Activated CD4-positive, alpha-beta memory T cell treated with anti-CD3 and anti-CD28 coated beads, Interleukin-2, amount 10 ng/mL, durations not matched to agents 7 days and 5 days (primary cell): ENCODE data around the gene ZNF692. TPM values are rescaled to one million over a fixed set of nuclear protein-coding genes. Genes with fewer than 3 reads are reported as not detected.
"Not testable (repeated sequence)": the region's sequence is repeated elsewhere in the genome, so short reads cannot be mapped to it uniquely, and the experiment has no call there.

Experiments
- CTCF ChIA-PET: fragments of 350-600 bp; sonication (Branson Sonifier 250); formaldehyde crosslinking; loops from one replicate; lab custom pipeline; 2021; ENCODE audit warnings: antibody characterized with exemption, inconsistent platforms; lab: Charles Lee
- POLR2A ChIA-PET: fragments of 350-600 bp; sonication (Branson Sonifier 250); formaldehyde crosslinking; loops from one replicate; lab custom pipeline; 2021; ENCODE audit warnings: antibody characterized with exemption; lab: Charles Lee
- DNase-seq: peaks from one replicate; pipeline ENCODE4 v3.0.0-alpha.2; 2020
- H3K27ac Mint-ChIP-seq: one replicate; pipeline ENCODE4 v1.8.0; 2021; ENCODE audit warnings: mild to moderate bottlenecking, mixed read lengths
- H3K27me3 Mint-ChIP-seq: one replicate; pipeline ENCODE4 v1.8.0; 2021; ENCODE audit warnings: mixed read lengths
- H3K36me3 Mint-ChIP-seq: one replicate; pipeline ENCODE4 v1.8.0; 2021; ENCODE audit warnings: low read depth, mixed read lengths
- H3K4me1 Mint-ChIP-seq: one replicate; pipeline ENCODE4 v1.8.0; 2021; ENCODE audit warnings: mixed read lengths
- H3K4me3 Mint-ChIP-seq: one replicate; pipeline ENCODE4 v1.8.0; 2021; ENCODE audit warnings: mild to moderate bottlenecking, mixed read lengths
- H3K9me3 Mint-ChIP-seq: one replicate; pipeline ENCODE4 v1.8.0; 2021; ENCODE audit warnings: mixed read lengths
- total RNA-seq, 2 experiments: library from RNA; stranded (reverse); gene quantifications; one replicate each; pipeline ENCODE4 v1.2.3, GENCODE V29; 2021

ZNF692 gene
- total RNA-seq, 2 experiments from 2014 or later: 45.9 to 49.8 TPM

DNA sequence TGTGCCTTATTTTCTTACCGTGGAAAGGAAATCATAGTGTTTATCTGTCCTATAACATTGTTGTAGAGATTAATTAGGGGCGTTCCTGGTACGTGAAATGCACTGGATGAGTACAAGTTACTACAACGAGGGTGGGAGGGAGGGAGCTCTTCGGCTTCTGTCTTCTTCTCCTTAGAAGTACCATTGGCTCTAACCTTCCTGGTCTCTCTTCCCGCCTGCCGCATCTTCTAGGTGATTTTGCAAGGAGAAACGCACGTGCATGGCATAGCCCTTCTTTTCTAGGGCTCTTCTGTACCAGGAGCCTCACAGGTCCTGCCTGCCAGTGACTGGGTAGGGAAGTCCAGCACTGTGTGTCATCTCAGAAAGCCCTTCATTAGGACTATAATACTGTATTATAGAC, 50.0 kb downstream of the ZNF692 start:
- peaks cover 23% of the 10 kb centered on the region for H3K36me3 Mint-ChIP-seq
- no peak overlapping the region for H3K4me3 Mint-ChIP-seq
- no peaks in the 10 kb centered on the region for H3K27me3 Mint-ChIP-seq
- ChIA-PET CTCF (no interaction called here), POLR2A (no interaction called here)
- no peaks in the 10 kb centered on the region for H3K9me3 Mint-ChIP-seq
- no peaks in the 10 kb centered on the region for H3K4me1 Mint-ChIP-seq
- no peak overlapping the region for H3K27ac Mint-ChIP-seq
- DNase-seq: no peak

- DNase-seq: peak; percentile 60
- Mint-ChIP-seq H3K4me1 (no peaks in the 10 kb centered on the region), H3K27me3 (no peaks in the 10 kb centered on the region), H3K9me3 (no peaks in the 10 kb centered on the region), H3K36me3 (peaks cover 9% of the 10 kb centered on the region), H3K4me3 (no peak overlapping the region), H3K27ac (no peak overlapping the region)
- ChIA-PET POLR2A (interaction anchor here (1.0 kb wide), 1 partner anchor 18 kb away, joined by 4 read pairs; the partner anchor contains the start of gene SH3BP5L), CTCF (interaction anchor here (1.0 to 2.9 kb wide), 5 partner anchors 12 to 397 kb away, joined by 3 to 16 read pairs (median 4); no protein-coding TSS in a partner anchor)
Measured at GRCh38 chr1:248807067-248807737, 51.7 kb downstream of the ZNF692 start.

DNA sequence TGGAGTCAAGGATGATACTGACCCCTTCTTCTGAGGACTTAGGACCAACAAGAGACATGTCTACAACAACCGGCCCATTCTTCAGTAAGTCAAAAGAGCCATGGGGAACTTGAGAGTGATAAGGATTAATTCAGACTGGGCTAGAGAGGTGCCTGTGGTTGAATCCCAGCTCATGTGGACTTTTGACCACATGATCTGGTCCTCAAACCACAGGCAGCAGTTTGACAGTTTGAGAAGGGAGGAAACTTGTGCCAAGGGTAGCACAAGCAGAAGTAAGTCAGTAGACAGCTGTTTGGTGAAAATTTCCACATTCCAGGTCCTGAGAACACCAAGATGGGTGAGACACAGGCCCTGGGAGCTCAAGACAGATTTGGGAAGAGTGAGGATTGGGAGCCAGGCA, 53.0 kb downstream of the ZNF692 start:
- CTCF ChIA-PET: interaction anchor here (0.7 to 2.9 kb wide), 7 partner anchors 11 to 401 kb away, joined by 3 to 16 read pairs (median 4); partner anchors contain the start of gene SH3BP5L

DNA sequence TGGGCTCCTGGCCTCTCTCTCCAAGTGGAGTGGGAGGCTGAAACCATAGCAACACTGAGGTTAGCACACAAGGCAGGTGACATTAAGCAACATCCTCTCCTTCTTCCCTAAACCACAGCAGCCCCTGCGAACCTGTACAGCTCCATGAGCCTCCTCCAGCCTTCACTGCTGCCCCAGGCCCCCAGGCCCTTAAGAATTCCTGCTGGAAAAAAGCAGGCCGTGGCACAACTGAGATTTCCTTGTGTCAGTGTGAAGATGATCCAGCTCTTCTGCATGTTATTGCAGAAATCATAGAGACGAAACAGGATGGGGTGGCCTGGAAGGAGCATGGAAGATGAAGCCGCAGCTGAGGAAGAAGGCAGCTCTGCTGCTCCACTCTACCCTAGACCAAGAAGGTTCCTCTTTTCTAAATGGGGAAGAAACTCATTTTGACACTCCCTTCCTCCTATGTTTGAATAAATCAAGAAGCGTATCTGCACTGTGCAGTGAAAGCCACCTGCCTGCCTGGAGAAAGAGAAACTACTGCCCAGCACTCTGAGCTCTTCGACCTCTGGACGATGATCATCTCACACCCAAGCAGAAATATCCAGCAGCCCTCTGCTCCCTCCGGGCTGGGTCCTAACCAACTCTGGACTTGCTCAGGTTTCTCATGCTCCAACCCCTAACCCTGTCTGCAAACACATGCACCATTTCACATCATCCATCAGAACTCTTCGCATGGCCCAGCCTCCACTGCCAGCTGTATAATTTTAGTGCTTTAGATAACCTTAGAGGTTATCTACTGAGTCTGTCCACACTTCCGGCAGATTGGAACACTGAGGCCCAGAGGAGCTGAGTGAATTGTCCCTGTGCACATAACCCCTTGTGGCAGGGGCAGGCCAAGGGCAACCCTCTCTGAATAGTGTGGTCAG, 53.9 kb downstream of the ZNF692 start:
- Mint-ChIP-seq H3K4me3 (no peak overlapping the region), H3K9me3 (no peaks in the 10 kb centered on the region), H3K27ac (no peak overlapping the region), H3K36me3 (no peaks in the 10 kb centered on the region), H3K27me3 (peaks cover 6% of the 10 kb centered on the region), H3K4me1 (no peaks in the 10 kb centered on the region)
- no peak for DNase-seq
- ChIA-PET POLR2A (interaction anchor here (1.0 to 1.5 kb wide), 2 partner anchors 9 to 21 kb away, joined by 3 to 8 read pairs; partner anchors contain the start of gene SH3BP5L), CTCF (interaction anchor here (0.7 to 2.9 kb wide), 7 partner anchors 10 to 401 kb away, joined by 3 to 16 read pairs (median 4); no protein-coding TSS in a partner anchor)

More for the DNA sequence above, 53.0 kb downstream of the ZNF692 start:
- H3K9me3 Mint-ChIP-seq: no peaks in the 10 kb centered on the region
- no peak overlapping the region for H3K27ac Mint-ChIP-seq
- H3K27me3 Mint-ChIP-seq: peaks cover 3% of the 10 kb centered on the region
- POLR2A ChIA-PET: interaction anchor here (1.0 to 1.5 kb wide), 2 partner anchors 9 to 20 kb away, joined by 3 to 8 read pairs; partner anchors contain the start of gene SH3BP5L
- peaks cover under 1% of the 10 kb centered on the region for H3K36me3 Mint-ChIP-seq
- no peaks in the 10 kb centered on the region for H3K4me1 Mint-ChIP-seq
- DNase-seq: no peak
- H3K4me3 Mint-ChIP-seq: no peak overlapping the region

- H3K9me3 Mint-ChIP-seq, POLR2A ChIA-PET, H3K27ac Mint-ChIP-seq, CTCF ChIA-PET, H3K4me1 Mint-ChIP-seq, H3K36me3 Mint-ChIP-seq, DNase-seq, H3K4me3 Mint-ChIP-seq: not testable (repeated sequence)
- H3K27me3 Mint-ChIP-seq: peaks cover 10% of the 10 kb centered on the region
Measured at GRCh38 chr1:248803501-248803900, 55.4 kb downstream of the ZNF692 start.

- H3K36me3 Mint-ChIP-seq: no peaks in the 10 kb centered on the region
- no peaks in the 10 kb centered on the region for H3K4me1 Mint-ChIP-seq
- no peaks in the 10 kb centered on the region for H3K9me3 Mint-ChIP-seq
- H3K27ac Mint-ChIP-seq: no peak overlapping the region
- peaks cover 18% of the 10 kb centered on the region for H3K27me3 Mint-ChIP-seq
- no peak for DNase-seq
- ChIA-PET POLR2A (no interaction called here), CTCF (no interaction called here)
- no peak overlapping the region for H3K4me3 Mint-ChIP-seq
Measured at GRCh38 chr1:248802454-248802853, 56.4 kb downstream of the ZNF692 start.

DNA sequence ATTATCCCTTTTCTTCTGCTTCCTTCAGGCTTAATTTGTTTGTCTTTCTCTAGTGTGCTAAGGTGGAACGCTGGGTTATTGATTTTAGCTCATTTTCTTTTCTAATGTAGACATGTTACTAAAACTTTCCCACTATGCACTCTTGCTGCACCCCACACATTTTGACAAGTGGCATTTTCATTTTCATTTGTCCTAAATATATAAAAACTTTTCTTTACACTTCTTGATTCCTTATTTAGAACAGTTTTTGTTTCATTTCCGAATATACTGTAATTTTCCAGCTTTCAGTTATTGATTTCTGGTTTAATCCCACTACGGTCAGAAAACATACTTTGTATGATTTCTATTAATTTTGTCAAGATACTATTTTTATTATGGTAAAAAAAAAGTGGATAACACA, 58.4 kb downstream of the ZNF692 start:
- no peak overlapping the region for H3K27ac Mint-ChIP-seq
- H3K4me1 Mint-ChIP-seq: no peaks in the 10 kb centered on the region
- no peak for DNase-seq
- CTCF ChIA-PET: no interaction called here
- H3K4me3 Mint-ChIP-seq: no peak overlapping the region
- H3K27me3 Mint-ChIP-seq: peaks cover 29% of the 10 kb centered on the region
- no peaks in the 10 kb centered on the region for H3K9me3 Mint-ChIP-seq
- H3K36me3 Mint-ChIP-seq: no peaks in the 10 kb centered on the region
- POLR2A ChIA-PET: no interaction called here

Other genes starting within 250 kb of the ZNF692 start
- not detected for gene OR2T11, start 224.0 kb downstream of the ZNF692 start, total RNA-seq
- gene OR2T35, start 213.8 kb downstream of the ZNF692 start, total RNA-seq: not detected
- not detected for gene OR2T27, start 203.6 kb downstream of the ZNF692 start, total RNA-seq
- gene OR14I1, start 156.3 kb downstream of the ZNF692 start, total RNA-seq: not detected
- not detected for gene LYPD8, start 103.3 kb downstream of the ZNF692 start, total RNA-seq
- gene SH3BP5L, start 33.2 kb downstream of the ZNF692 start, total RNA-seq: 10 to 100 TPM; 31.4 to 32.0 TPM
- 10 to 100 TPM; 54.1 to 60.1 TPM for gene ZNF672, start 20.9 kb downstream of the ZNF692 start, total RNA-seq
- gene PGBD2, start 47.1 kb upstream of the ZNF692 start, total RNA-seq: 1 to 10 TPM; 6.3 to 6.4 TPM